K562 (cell line): ENCODE measurements around the gene HIPK2. TPM values are rescaled to one million over a fixed set of nuclear protein-coding genes. Genes with fewer than 3 reads are reported as not detected.

ENCODE experiments used
- ATAC-seq: fragments of 200-7000 bp; cut with Tn5 transposase; 3 replicates; pipeline ENCODE4 v1.9.1; 2020; ENCODE audit warnings: moderate library complexity
- BruUV-seq: library from RNA; stranded (reverse); fragments of 400-500 nt; replicated peaks from 2 replicates; lab custom pipeline; 2021; lab: Mats Ljungman, UMichigan
- CTCF ChIA-PET: fragments of 300-600 bp; formaldehyde crosslinking; extraction: SDS; loops from one replicate; lab custom pipeline; 2021; ENCODE audit warnings: low intra/inter-chr PET ratio; lab: Yijun Ruan, JAX
- POLR2A ChIA-PET: fragments of 300-600, 350-650 bp; sonication (Branson Sonifier 250); formaldehyde crosslinking; extraction: SDS; loops from one replicate; lab custom pipeline; 2021; ENCODE audit warnings: antibody characterized with exemption, inconsistent platforms; lab: Yijun Ruan, JAX
- DNase-seq, 4 experiments: peaks; one replicate each; pipeline versions ENCODE4 v3.0.0 to v3.0.0-alpha.2; 2011 to 2018; ENCODE audit warnings: low spot score in 3 of 4, mixed read lengths in 3 of 4; ENCODE audit errors: extremely low read depth in 1 of 4
- FAIRE-seq: peaks from 2 replicates; lab custom pipeline; 2011; peaks lifted over from hg19 to GRCh38; lab: Jason Lieb, UNC
- H2AFZ ChIP-seq: 2 replicates; pipeline ENCODE4 v1.6.0; 2011; ENCODE audit warnings: low read depth, low read length, control low read depth, inconsistent platforms
- H3K27ac ChIP-seq: fragments of 200-600 bp; 3 replicates; pipeline ENCODE4 v1.8.0; 2011; ENCODE audit warnings: low read depth, mild to moderate bottlenecking, control low read depth, inconsistent platforms, low read length, moderate library complexity, mixed read lengths; ENCODE audit errors: extremely low read depth
- H3K27me3 ChIP-seq, 2 experiments: fragments of 300-600 bp in 1 of 2; 2 replicates in 1 of 2; 3 replicates in 1 of 2; pipeline versions ENCODE4 v1.6.0 to v1.8.0; 2011; ENCODE audit warnings: inconsistent platforms in 2 of 2, low read length in 2 of 2, mild to moderate bottlenecking in 1 of 2, mixed read lengths in 1 of 2, moderate library complexity in 1 of 2; ENCODE audit not compliant: control insufficient read depth in 2 of 2, insufficient read depth in 2 of 2
- H3K36me3 ChIP-seq: fragments of 300-600 bp; 3 replicates; pipeline ENCODE4 v1.8.0; 2011; ENCODE audit warnings: mild to moderate bottlenecking, low read length, inconsistent platforms; ENCODE audit not compliant: control insufficient read depth, insufficient read depth
- H3K4me1 ChIP-seq, 2 experiments: fragments of 200-600 bp in 1 of 2; replicated peaks in 1 of 2; 2 replicates in 1 of 2; 3 replicates in 1 of 2; pipeline versions ENCODE4 v1.5.1 to v1.8.0; 2011; ENCODE audit warnings: inconsistent platforms in 2 of 2, low read length in 2 of 2, mild to moderate bottlenecking in 1 of 2, mixed read lengths in 1 of 2, moderate library complexity in 1 of 2; ENCODE audit not compliant: control insufficient read depth in 2 of 2, insufficient read depth in 2 of 2
- H3K4me2 ChIP-seq: 2 replicates; pipeline ENCODE4 v1.6.1; 2011; ENCODE audit warnings: low read length, control low read depth, inconsistent platforms, mixed read lengths; ENCODE audit not compliant: insufficient read depth
- H3K4me3 ChIP-seq: fragments of 200-600 bp; sonication (generic), shearing (Covaris generic); 2 replicates; pipeline ENCODE4 v1.5.1; 2016; ENCODE audit warnings: control low read depth, inconsistent platforms
- H3K79me2 ChIP-seq: fragments of 200-600 bp; 3 replicates; pipeline ENCODE4 v1.8.0; 2011; ENCODE audit warnings: low read length, inconsistent platforms; ENCODE audit not compliant: control insufficient read depth, insufficient read depth
- H3K9ac ChIP-seq, 2 experiments: 2 replicates each; pipeline versions ENCODE4 v1.6.0 to v1.6.1; 2011; ENCODE audit warnings: low read depth in 2 of 2, low read length in 2 of 2, control low read depth in 1 of 2, inconsistent platforms in 1 of 2, mild to moderate bottlenecking in 1 of 2, mixed read lengths in 1 of 2; ENCODE audit not compliant: insufficient read depth in 1 of 2
- H3K9me1 ChIP-seq: one replicate; pipeline ENCODE4 v1.6.0; 2011; ENCODE audit warnings: inconsistent platforms, mild to moderate bottlenecking, low read length, moderate library complexity; ENCODE audit not compliant: control insufficient read depth, insufficient read depth
- H3K9me3 ChIP-seq: replicated peaks from 2 replicates; pipeline ENCODE4 v1.5.1; 2011; ENCODE audit warnings: low read depth, low read length, inconsistent platforms; ENCODE audit not compliant: control insufficient read depth, insufficient read depth
- H4K20me1 ChIP-seq: replicated peaks from 2 replicates; pipeline ENCODE4 v1.6.1; 2011; ENCODE audit warnings: low read length, inconsistent platforms, mixed read lengths; ENCODE audit not compliant: control insufficient read depth, insufficient read depth
- HDAC8 ChIP-seq: fragments of 450-650 bp; IDR thresholded peaks from 2 replicates; pipeline ENCODE4 v1.6.1; 2016; ENCODE audit warnings: mild to moderate bottlenecking, missing genetic modification characterization, moderate library complexity, missing compliant biosample characterization
- MIER1 ChIP-seq: fragments of 450-650 bp; IDR thresholded peaks from 2 replicates; pipeline ENCODE4 v1.6.1; 2016; ENCODE audit warnings: antibody characterized with exemption, mild to moderate bottlenecking, low read depth
- POLR2AphosphoS5 ChIP-seq: IDR thresholded peaks from 2 replicates; pipeline ENCODE4 v1.6.1; 2011; ENCODE audit warnings: mild to moderate bottlenecking, low read depth, low read length, moderate library complexity; ENCODE audit not compliant: control insufficient read depth, insufficient read depth
- POLR2B ChIP-seq: fragments of 450-650 bp; IDR thresholded peaks from 2 replicates; pipeline ENCODE4 v1.6.1; 2018; ENCODE audit warnings: low read depth; ENCODE audit not compliant: partially characterized antibody
- RBM14 ChIP-seq: fragments of 200-400 bp; formaldehyde crosslinking; IDR thresholded peaks from 2 replicates; pipeline ENCODE4 v1.6.1; 2018; ENCODE audit warnings: low read depth, mild to moderate bottlenecking, low read length, moderate library complexity, borderline replicate concordance; ENCODE audit not compliant: insufficient read depth
- RBM25 ChIP-seq: fragments of 200-400 bp; formaldehyde crosslinking; IDR thresholded peaks from 2 replicates; pipeline ENCODE4 v1.6.1; 2018; ENCODE audit warnings: low read length, low read depth, moderate library complexity; ENCODE audit not compliant: severe bottlenecking
- SREBF1 ChIP-seq: fragments of 150-350 bp; IDR thresholded peaks from 2 replicates; pipeline ENCODE4 v1.6.1; 2014; ENCODE audit warnings: antibody characterized with exemption, low read depth, low read length, borderline replicate concordance
- ZNF175 ChIP-seq: fragments of 200-800 bp; sonication (Bioruptor generic); IDR thresholded peaks from 2 replicates; pipeline ENCODE4 v1.6.1; 2016; ENCODE audit warnings: low read depth, mild to moderate bottlenecking, missing genetic modification characterization, missing compliant biosample characterization
- ZNF239 ChIP-seq: fragments of 250-450 bp; sonication (Bioruptor Pico); IDR thresholded peaks from 2 replicates; pipeline ENCODE4 v1.4.0; 2020; ENCODE audit warnings: mild to moderate bottlenecking
- ZNF57 ChIP-seq: fragments of 450-650 bp; formaldehyde crosslinking; IDR thresholded peaks from 2 replicates; pipeline ENCODE4 v1.4.0; 2020; ENCODE audit warnings: mild to moderate bottlenecking, moderate library complexity
- ZNF586 ChIP-seq: fragments of 450-650 bp; formaldehyde crosslinking; conservative IDR thresholded peaks from 2 replicates; pipeline ENCODE4 v1.4.0; 2020; ENCODE audit warnings: mild to moderate bottlenecking, moderate library complexity
- ZSCAN29 ChIP-seq: fragments of 450-650 bp; IDR thresholded peaks from 2 replicates; pipeline ENCODE4 v1.6.1; 2017
- WGBS: fragments of 100-300 bp; shearing (Covaris generic); methylation state at CpG from one replicate; pipeline ENCODE4 v1.1.6; 2016; ENCODE audit warnings: low coverage, mixed read lengths; ENCODE audit not compliant: insufficient coverage; ENCODE audit errors: missing lambda C conversion rate; 5-methylcytosine and 5-hydroxymethylcytosine counted together
- in situ Hi-C: fragments of 300-500 bp; cut with MboI; formaldehyde crosslinking; loops from 4 replicates; pipeline ENCODE4 v1.15.0; 2018; ENCODE audit warnings: inconsistent platforms, mixed read lengths
- intact Hi-C: fragments of 100-400 bp; cut with micrococcal nuclease; formaldehyde crosslinking; loops from 2 replicates; pipeline ENCODE4 v1.14.2; 2022
- polyA plus RNA-seq, 8 experiments: library from polyadenylated mRNA; depleted of rRNA in 4 of 8; stranded (reverse) in 5 of 8; unstranded in 3 of 8; fragments of >200 nt; fragmentation: Nextera tagmentation in 2 of 8; fragmentation: Illumina TruSeq in 1 of 8; extraction: Ambion mirVana in 2 of 8; extraction: Trizol in 1 of 8; gene quantifications; 2 replicates each; pipeline versions ENCODE4 v1.2.1 to v1.2.3, GENCODE V29; 2011 to 2014; ENCODE audit warnings: inconsistent platforms in 1 of 8, missing spikeins in 1 of 8
- total RNA-seq, 7 experiments: library from RNA; depleted of rRNA in 6 of 7; stranded (reverse); fragments of >200 nt in 6 of 7; fragmentation: Illumina TruSeq in 2 of 7; extraction: Trizol in 2 of 7; gene quantifications; 2 replicates each; pipeline versions ENCODE4 v1.2.1 to v1.2.3, GENCODE V29; 2011 to 2021; ENCODE audit warnings: low replicate concordance in 1 of 7
- TF ChIP-seq, protein P1 (sequence below): fragments of 250-450 bp; sonication (Bioruptor Pico); IDR thresholded peaks from 2 replicates; pipeline ENCODE4 v1.9.0; 2021; ENCODE audit warnings: mild to moderate bottlenecking, inconsistent platforms
- TF ChIP-seq, protein P2 (sequence below): fragments of 250-450 bp; sonication (Bioruptor Pico); IDR thresholded peaks from 2 replicates; pipeline ENCODE4 v1.4.0; 2020; ENCODE audit warnings: mild to moderate bottlenecking, moderate library complexity

Gene HIPK2
- total and polyA plus RNA-seq, 9 of the 15 experiments (the other 6 are each of a cell fraction or from before 2014, with no cell fraction given) = 0.69 to 19.8 (median 5.1) TPM

DNA sequence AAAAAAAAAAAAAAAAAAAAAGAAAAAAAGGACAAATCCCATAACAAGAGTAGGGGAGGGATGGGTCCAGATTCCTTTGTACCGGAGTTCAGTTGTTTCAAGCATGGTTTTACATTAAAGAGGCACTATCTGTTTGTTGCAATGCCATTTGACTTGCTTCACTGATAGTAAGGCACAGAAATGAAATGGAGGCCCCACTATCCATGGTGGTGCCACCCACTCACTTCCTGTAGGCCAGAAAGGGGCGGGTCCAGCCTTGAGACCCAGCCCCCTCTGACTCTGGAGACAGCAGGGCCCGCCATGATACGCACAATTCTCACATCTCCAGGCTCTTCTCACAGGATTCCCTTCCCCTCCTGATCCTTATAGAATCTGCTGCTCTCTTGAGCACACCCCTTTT, 154.3 kb downstream of the HIPK2 start:
- intact Hi-C loops = loop anchor here (5.0 kb wide), 1 partner anchor 191 kb away; no protein-coding TSS in a partner anchor
- WGBS = 56% methylated on average over 4 of the region's 4 CpGs
- H3K9ac ChIP-seq = no peak overlapping the region
- no peak for TF ChIP-seq ZNF586 (CRISPR knock-in tag)
- no peak for TF ChIP-seq POLR2B
- TF ChIP-seq MIER1 = no peak
- no peak for TF ChIP-seq RBM14
- TF ChIP-seq, protein P1, sequence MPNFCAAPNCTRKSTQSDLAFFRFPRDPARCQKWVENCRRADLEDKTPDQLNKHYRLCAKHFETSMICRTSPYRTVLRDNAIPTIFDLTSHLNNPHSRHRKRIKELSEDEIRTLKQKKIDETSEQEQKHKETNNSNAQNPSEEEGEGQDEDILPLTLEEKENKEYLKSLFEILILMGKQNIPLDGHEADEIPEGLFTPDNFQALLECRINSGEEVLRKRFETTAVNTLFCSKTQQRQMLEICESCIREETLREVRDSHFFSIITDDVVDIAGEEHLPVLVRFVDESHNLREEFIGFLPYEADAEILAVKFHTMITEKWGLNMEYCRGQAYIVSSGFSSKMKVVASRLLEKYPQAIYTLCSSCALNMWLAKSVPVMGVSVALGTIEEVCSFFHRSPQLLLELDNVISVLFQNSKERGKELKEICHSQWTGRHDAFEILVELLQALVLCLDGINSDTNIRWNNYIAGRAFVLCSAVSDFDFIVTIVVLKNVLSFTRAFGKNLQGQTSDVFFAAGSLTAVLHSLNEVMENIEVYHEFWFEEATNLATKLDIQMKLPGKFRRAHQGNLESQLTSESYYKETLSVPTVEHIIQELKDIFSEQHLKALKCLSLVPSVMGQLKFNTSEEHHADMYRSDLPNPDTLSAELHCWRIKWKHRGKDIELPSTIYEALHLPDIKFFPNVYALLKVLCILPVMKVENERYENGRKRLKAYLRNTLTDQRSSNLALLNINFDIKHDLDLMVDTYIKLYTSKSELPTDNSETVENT = no peak
- TF ChIP-seq ZNF239 (CRISPR knock-in tag) = no peak
- TF ChIP-seq HDAC8 (tag) = no peak
- TF ChIP-seq ZSCAN29 = no peak
- TF ChIP-seq ZNF175 = no peak
- no peak for TF ChIP-seq SREBF1
- no peak for TF ChIP-seq RBM25
- 0 out of 2 replicates have a peak, but pooled peaks have one; percentile 21 for TF ChIP-seq POLR2AphosphoS5
- TF ChIP-seq ZNF57 = no peak
- TF ChIP-seq, protein P2, sequence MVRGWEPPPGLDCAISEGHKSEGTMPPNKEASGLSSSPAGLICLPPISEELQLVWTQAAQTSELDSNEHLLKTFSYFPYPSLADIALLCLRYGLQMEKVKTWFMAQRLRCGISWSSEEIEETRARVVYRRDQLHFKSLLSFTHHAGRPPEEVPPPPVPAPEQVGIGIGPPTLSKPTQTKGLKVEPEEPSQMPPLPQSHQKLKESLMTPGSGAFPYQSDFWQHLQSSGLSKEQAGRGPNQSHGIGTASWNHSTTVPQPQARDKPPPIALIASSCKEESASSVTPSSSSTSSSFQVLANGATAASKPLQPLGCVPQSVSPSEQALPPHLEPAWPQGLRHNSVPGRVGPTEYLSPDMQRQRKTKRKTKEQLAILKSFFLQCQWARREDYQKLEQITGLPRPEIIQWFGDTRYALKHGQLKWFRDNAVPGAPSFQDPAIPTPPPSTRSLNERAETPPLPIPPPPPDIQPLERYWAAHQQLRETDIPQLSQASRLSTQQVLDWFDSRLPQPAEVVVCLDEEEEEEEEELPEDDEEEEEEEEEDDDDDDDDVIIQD (CRISPR knock-in tag) = no peak

More for the DNA sequence above, 154.3 kb downstream of the HIPK2 start:
- FAIRE-seq (peak; percentile 56), DNase-seq (peak; percentile 65 to 78 (median 73)), ATAC-seq (peak; percentile 86)
- Histone ChIP-seq H3K9me3 (no peaks in the 10 kb centered on the region), H3K4me2 (0 out of 2 replicates have a peak overlapping the region, but pooled peaks have one; percentile 19), H3K4me3 (no peak overlapping the region), H4K20me1 (no peaks in the 10 kb centered on the region), H3K9me1 (no peaks in the 10 kb centered on the region), H3K27me3 (no peaks in the 10 kb centered on the region), H2AFZ (peak overlapping the region; percentile 42; the same call in 1 of the 2 replicates), H3K79me2 (no peaks in the 10 kb centered on the region), H3K27ac (peak overlapping the region; percentile 8; the same call in 1 of the 3 replicates), H3K36me3 (peaks cover 22% of the 10 kb centered on the region), H3K4me1 (peaks cover 0 to 6% of the 10 kb centered on the region in 2 experiments; a peak in 2 of 5 replicates)
- ChIA-PET CTCF (interaction anchor here (0.7 kb wide), 1 partner anchor 24 kb away, joined by 3 read pairs; no protein-coding TSS in a partner anchor), POLR2A (interaction anchor here (0.9 kb wide), 1 partner anchor 9 kb away, joined by 3 read pairs; no protein-coding TSS in a partner anchor)
- no TSS peak for BruUV-seq
- in situ Hi-C loops = no loop called here
